Ovary (tissue), 9 donors: ENCODE data around the gene PTH1R. TPM values are rescaled to one million over a fixed set of nuclear protein-coding genes. Genes with fewer than 3 reads are reported as not detected.

ENCODE experiments used
- DNase-seq, 5 donors: peaks; one replicate each; pipeline ENCODE4 v3.0.0-alpha.2; 2019 to 2020
- H3K27ac ChIP-seq, 2 donors: fragments of 200-600 bp; one replicate each; pipeline versions ENCODE4 v1.5.1 to v1.8.0; 2019 to 2022
- H3K27me3 ChIP-seq: fragments of 200-600 bp; one replicate; pipeline ENCODE4 v1.8.0; 2022
- H3K36me3 ChIP-seq: fragments of 200-600 bp; sonication (generic); one replicate; pipeline ENCODE4 v1.5.1; 2019
- H3K4me1 ChIP-seq: one replicate; pipeline ENCODE4 v1.8.1; 2013; ENCODE audit warnings: mild to moderate bottlenecking, moderate library complexity; ENCODE audit not compliant: insufficient read depth
- H3K4me3 ChIP-seq: fragments of 200-600 bp; sonication (generic); one replicate; pipeline ENCODE4 v1.5.1; 2017
- H3K9me3 ChIP-seq, 2 donors: fragments of 200-600 bp in 1 of 2; sonication (generic) in 1 of 2; one replicate each; pipeline versions ENCODE4 v1.5.1 to v1.8.1; 2013 to 2019; ENCODE audit warnings: mild to moderate bottlenecking in 1 of 2, moderate library complexity in 1 of 2
- EP300 ChIP-seq: sonication (generic); formaldehyde crosslinking; IDR thresholded peaks from one replicate; pipeline ENCODE4 v1.6.1; 2017; ENCODE audit warnings: antibody characterized with exemption
- POLR2A ChIP-seq: fragments of 450-650 bp; IDR thresholded peaks from one replicate; pipeline ENCODE4 v1.6.1; 2017; ENCODE audit warnings: antibody characterized with exemption, mild to moderate bottlenecking, moderate library complexity
- WGBS, 3 donors: extraction: QIAGEN DNeasy Blood & Tissue Kit in 1 of 3; methylation state at CpG; one replicate each; pipeline versions ENCODE4 v1.1.5 to v1.1.7; 2013 to 2017; 5-methylcytosine and 5-hydroxymethylcytosine counted together
- intact Hi-C, 4 donors: fragments of 100-400 bp; cut with DNase I; formaldehyde crosslinking; loops; one replicate each; pipeline versions ENCODE4 v1.11.0 to v1.15.1; 2022 to 2023
- polyA plus RNA-seq, 2 donors: library from polyadenylated mRNA; stranded (reverse); fragments of 200-250 nt in 1 of 2; fragments of 350-450 nt in 1 of 2; fragmentation: Illumina TruSeq in 1 of 2; extraction: RNeasy Lipid Tissue Mini Kit (QIAGEN cat#74804) in 1 of 2; gene quantifications; one replicate each; pipeline ENCODE4 v1.2.3, GENCODE V29; 2013 to 2014
- total RNA-seq, 7 donors: library from RNA; depleted of rRNA in 2 of 7; stranded (reverse); fragments of >200 nt in 2 of 7; fragmentation: NEBNext Ultra II Directional in 3 of 7; extraction: Animal tissue kit (Norgen Biotek cat#: 25700) in 3 of 7; gene quantifications; one replicate each; pipeline versions ENCODE4 v1.1.0 to v1.2.4, GENCODE V29; 2016 to 2023
- TF ChIP-seq, protein P1 (sequence below), 3 donors: fragments of 450-650 bp in 2 of 3; fragments of 200-600 bp in 1 of 3; IDR thresholded peaks; one replicate each; pipeline versions ENCODE4 v1.5.1 to v1.8.0; 2016 to 2022; ENCODE audit warnings: antibody characterized with exemption in 3 of 3, mild to moderate bottlenecking in 1 of 3
- donor health status: DM: no; HTN: no; CAD: no; lungs with moderate emphysema.
- donor health status: DM: no; HTN: no; CAD: no.
- donor health status: Bipolar disorder and iron deficiency.
- donor health status: DM: yes; HTN: yes; CAD: no.
- donor health status: DM: no; HTN: no; CAD: no.
- donor health status: DM: yes; HTN: yes; CAD: no.

Gene PTH1R
- total and polyA plus RNA-seq, 9 donors: 3.8 to 23.9 (median 12.3) TPM

DNA sequence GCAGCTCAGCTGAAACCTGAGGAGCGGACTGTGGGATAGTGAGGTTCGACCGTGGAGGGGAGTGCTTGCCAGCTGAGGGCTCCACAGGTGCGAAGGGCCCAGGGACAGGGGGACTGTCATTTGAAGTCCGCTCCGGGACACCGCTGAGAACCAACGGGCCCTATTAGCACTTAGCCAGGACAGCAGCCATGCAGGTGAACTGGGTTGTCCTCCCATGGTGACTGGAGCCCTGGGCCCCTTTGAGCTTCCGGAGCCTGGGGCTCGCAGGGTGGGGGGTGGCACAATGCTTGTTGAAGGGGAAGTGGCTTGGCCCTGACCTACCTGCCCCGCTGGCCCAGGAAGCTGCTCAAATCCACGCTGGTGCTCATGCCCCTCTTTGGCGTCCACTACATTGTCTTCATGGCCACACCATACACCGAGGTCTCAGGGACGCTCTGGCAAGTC is 24.7 kb downstream of the PTH1R start:
- Histone ChIP-seq H3K9me3 (no peaks in the 10 kb centered on the region), H3K4me1 (peaks cover 2% of the 10 kb centered on the region), H3K36me3 (no peaks in the 10 kb centered on the region), H3K4me3 (no peak overlapping the region), H3K27me3 (no peaks in the 10 kb centered on the region), H3K27ac (no peak overlapping the region)
- DNase-seq: peak in 1 of 5 donors; percentile 30
- WGBS, 3 donors: 90 to 93% (median 90%) methylated on average over 15 of the region's 15 CpGs
- intact Hi-C loops: loop anchor here in 1 of 4 donors (5.0 kb wide), 1 partner anchor 35 kb away; no protein-coding TSS in a partner anchor
- TF ChIP-seq EP300: no peak
- TF ChIP-seq, protein P1, sequence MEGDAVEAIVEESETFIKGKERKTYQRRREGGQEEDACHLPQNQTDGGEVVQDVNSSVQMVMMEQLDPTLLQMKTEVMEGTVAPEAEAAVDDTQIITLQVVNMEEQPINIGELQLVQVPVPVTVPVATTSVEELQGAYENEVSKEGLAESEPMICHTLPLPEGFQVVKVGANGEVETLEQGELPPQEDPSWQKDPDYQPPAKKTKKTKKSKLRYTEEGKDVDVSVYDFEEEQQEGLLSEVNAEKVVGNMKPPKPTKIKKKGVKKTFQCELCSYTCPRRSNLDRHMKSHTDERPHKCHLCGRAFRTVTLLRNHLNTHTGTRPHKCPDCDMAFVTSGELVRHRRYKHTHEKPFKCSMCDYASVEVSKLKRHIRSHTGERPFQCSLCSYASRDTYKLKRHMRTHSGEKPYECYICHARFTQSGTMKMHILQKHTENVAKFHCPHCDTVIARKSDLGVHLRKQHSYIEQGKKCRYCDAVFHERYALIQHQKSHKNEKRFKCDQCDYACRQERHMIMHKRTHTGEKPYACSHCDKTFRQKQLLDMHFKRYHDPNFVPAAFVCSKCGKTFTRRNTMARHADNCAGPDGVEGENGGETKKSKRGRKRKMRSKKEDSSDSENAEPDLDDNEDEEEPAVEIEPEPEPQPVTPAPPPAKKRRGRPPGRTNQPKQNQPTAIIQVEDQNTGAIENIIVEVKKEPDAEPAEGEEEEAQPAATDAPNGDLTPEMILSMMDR (IDR thresholded peaks at IDR 0.05): no peak
- no peak for TF ChIP-seq POLR2A

DNA sequence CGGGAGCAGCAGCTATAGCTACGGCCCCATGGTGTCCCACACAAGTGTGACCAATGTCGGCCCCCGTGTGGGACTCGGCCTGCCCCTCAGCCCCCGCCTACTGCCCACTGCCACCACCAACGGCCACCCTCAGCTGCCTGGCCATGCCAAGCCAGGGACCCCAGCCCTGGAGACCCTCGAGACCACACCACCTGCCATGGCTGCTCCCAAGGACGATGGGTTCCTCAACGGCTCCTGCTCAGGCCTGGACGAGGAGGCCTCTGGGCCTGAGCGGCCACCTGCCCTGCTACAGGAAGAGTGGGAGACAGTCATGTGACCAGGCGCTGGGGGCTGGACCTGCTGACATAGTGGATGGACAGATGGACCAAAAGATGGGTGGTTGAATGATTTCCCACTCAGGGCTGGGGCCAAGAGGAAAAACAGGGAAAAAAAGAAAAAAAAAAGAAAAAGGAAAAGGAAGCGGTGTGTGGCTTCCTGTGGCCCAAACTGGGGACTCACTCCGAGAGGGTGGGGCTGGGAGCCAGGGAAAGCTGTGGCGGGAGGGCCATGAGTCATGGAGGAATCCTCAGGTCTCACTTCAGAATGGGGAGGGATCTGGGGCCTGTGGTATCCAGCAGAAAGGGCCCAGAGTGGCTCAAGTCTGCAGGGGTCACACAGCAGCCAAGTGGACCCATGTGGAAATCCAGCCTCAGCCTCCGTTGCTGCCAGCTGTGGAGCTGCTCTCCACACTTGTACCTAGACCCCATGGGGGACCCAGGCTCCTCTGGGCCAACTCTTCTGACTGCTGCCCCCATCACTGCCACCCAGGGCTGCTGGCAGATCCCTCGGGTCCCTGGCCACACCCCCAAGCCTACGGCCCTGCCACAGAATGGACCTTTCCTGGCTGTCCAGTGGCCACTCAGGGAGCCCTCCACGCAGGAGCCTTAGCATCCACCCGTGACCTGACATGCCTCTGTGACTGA is 26.1 kb downstream of the PTH1R start:
- Histone ChIP-seq H3K27ac (no peak overlapping the region), H3K9me3 (no peaks in the 10 kb centered on the region), H3K27me3 (no peaks in the 10 kb centered on the region), H3K4me3 (no peak overlapping the region), H3K4me1 (peaks cover 6% of the 10 kb centered on the region), H3K36me3 (no peaks in the 10 kb centered on the region)
- 82 to 87% (median 82%) methylated on average over 21 of the region's 21 CpGs for WGBS, 3 donors
- intact Hi-C loops: loop anchor here in 1 of 4 donors (5.0 kb wide), 1 partner anchor 36 kb away; no protein-coding TSS in a partner anchor
- peak in 2 of 5 donors; percentile 25 to 36 for DNase-seq
- TF ChIP-seq, protein P1 (IDR thresholded peaks at IDR 0.05): no peak
- TF ChIP-seq EP300 (no peak), POLR2A (no peak)

DNA sequence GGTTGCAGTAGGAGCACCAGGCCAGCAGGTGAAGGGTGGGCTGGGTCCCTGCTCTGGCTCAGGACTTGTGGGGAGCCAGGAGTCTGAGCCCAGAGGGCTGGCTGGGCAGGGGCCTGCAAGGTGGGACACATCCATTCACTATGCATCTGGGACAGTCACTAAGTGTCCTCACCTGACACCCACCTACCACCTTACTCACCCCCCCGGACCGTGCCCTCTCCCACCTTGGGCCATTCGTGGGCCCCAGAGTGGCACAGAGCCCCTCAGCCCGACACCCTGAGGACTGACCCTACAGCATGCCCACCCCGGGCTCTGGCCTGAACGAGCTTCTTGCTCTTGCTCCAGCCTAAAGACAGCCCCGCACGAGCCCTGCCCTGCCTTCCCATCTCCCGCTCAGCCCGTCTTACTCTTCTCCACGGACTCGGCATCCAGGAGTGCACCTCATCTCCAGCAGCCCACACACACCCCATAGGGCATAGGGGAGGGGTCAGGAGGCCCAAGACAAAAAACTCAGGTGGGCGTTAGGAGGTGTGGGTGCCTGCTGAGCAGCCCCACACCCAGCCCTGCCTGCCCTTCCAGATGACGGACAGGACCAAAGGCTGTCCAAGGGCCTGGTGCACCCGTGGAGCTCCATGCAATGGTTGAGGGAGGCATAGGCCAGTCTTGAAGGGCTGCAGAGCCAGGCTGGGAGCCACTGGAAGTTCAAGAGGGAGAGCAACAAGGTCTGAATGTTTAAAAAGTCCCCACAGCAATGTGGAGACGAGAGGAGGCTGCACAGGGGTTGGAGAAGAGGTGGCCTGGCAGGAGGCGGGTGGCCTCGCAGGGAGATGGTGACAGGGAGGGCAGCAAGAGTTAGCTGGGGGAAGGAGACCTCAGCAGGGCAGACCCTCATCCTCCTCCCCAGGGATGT is 27.0 kb downstream of the PTH1R start:
- no peak for TF ChIP-seq POLR2A
- TF ChIP-seq, protein P1 (IDR thresholded peaks at IDR 0.05): no peak
- TF ChIP-seq EP300: no peak
- Histone ChIP-seq H3K36me3 (no peaks in the 10 kb centered on the region), H3K9me3 (no peaks in the 10 kb centered on the region), H3K4me1 (peaks cover 11% of the 10 kb centered on the region), H3K27ac (no peak overlapping the region), H3K4me3 (no peak overlapping the region), H3K27me3 (no peaks in the 10 kb centered on the region)
- DNase-seq: peak in 2 of 5 donors; percentile 24 to 29
- intact Hi-C loops: loop anchor here in 3 of 4 donors (5.0 kb wide), 2 partner anchors 37 to 197 kb away; no protein-coding TSS in a partner anchor
- WGBS, 3 donors: 79 to 85% (median 80%) methylated on average over 18 of the region's 18 CpGs

DNA sequence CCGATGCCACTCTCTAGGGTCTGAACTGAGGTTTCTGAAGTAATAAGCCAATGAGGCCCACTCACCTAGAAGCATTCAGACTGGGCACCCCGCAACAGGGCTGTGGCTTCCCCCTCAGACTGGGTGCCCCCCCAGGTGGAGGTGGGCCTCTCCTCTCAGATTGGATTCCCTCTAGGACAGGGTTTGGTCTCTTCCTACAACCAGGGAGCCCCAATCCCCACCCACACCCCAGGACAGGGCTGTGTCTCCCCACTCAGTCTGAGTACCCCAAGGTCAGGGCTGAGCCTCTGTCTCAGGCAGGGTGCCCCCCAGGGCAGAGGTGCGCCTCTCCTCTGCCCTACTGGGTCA is 27.7 kb downstream of the PTH1R start:
- no peaks in the 10 kb centered on the region for H3K36me3 ChIP-seq
- H3K27me3 ChIP-seq: no peaks in the 10 kb centered on the region
- no peaks in the 10 kb centered on the region for H3K9me3 ChIP-seq
- peaks cover 15% of the 10 kb centered on the region for H3K4me1 ChIP-seq
- intact Hi-C loops: loop anchor here in 2 of 4 donors (5.0 kb wide), 2 partner anchors 38 to 198 kb away; no protein-coding TSS in a partner anchor
- 88 to 90% (median 89%) methylated on average over 3 of the region's 3 CpGs for WGBS, 3 donors
- DNase-seq: peak in 2 of 5 donors; percentile 18 to 25
- H3K27ac ChIP-seq: no peak overlapping the region
- no peak overlapping the region for H3K4me3 ChIP-seq
- TF ChIP-seq POLR2A (no peak), EP300 (no peak)
- TF ChIP-seq, protein P1 (IDR thresholded peaks at IDR 0.05): no peak
